OCI-LY1 (cell line): ENCODE measurements around the gene LRRC34.

Source experiments
- H2AFZ ChIP-seq: fragments of 200-600 bp; sonication (generic), shearing (Covaris generic); 2 replicates; pipeline ENCODE4 v1.6.0; 2014; ENCODE audit warnings: antibody characterized with exemption, mild to moderate bottlenecking, low read length
- H3F3A ChIP-seq: fragments of 200-600 bp; sonication (generic), shearing (Covaris generic); 2 replicates; pipeline ENCODE4 v1.6.0; 2014; ENCODE audit warnings: mild to moderate bottlenecking, antibody characterized with exemption, low read length, moderate library complexity; ENCODE audit not compliant: insufficient read depth
- H3K27ac ChIP-seq: fragments of 200-600 bp; sonication (generic); 2 replicates; pipeline ENCODE4 v1.5.1; 2014; ENCODE audit warnings: low read length, mixed run types, mild to moderate bottlenecking, low read depth; ENCODE audit not compliant: poor library complexity, severe bottlenecking
- H3K27me3 ChIP-seq: fragments of 200-600 bp; sonication (generic); 2 replicates; pipeline ENCODE4 v1.6.0; 2014; ENCODE audit warnings: antibody characterized with exemption, mild to moderate bottlenecking, low read length, moderate library complexity; ENCODE audit not compliant: insufficient read depth
- H3K36me3 ChIP-seq: fragments of 200-600 bp; sonication (generic); 2 replicates; pipeline ENCODE4 v1.6.1; 2014; ENCODE audit warnings: mild to moderate bottlenecking, antibody characterized with exemption, low read length, moderate library complexity, mixed read lengths; ENCODE audit not compliant: insufficient read depth
- H3K4me1 ChIP-seq: fragments of 200-600 bp; sonication (generic); 2 replicates; pipeline ENCODE4 v1.5.1; 2014; ENCODE audit warnings: mild to moderate bottlenecking, low read length, moderate library complexity; ENCODE audit not compliant: insufficient read depth, severe bottlenecking
- H3K4me2 ChIP-seq: fragments of 200-600 bp; sonication (generic), shearing (Covaris generic); 2 replicates; pipeline ENCODE4 v1.6.1; 2014; ENCODE audit warnings: low read length
- H3K4me3 ChIP-seq: fragments of 200-600 bp; sonication (generic); 2 replicates; pipeline ENCODE4 v1.5.1; 2014; ENCODE audit warnings: low read length, low read depth, mild to moderate bottlenecking, mixed read lengths; ENCODE audit not compliant: poor library complexity, severe bottlenecking
- H3K79me2 ChIP-seq: fragments of 200-600 bp; shearing (Covaris generic); 2 replicates; pipeline ENCODE4 v1.6.1; 2016; ENCODE audit warnings: mixed run types, low read length, mixed read lengths; ENCODE audit not compliant: insufficient read depth
- H3K9ac ChIP-seq: fragments of 200-600 bp; sonication (generic), shearing (Covaris generic); 2 replicates; pipeline ENCODE4 v1.6.1; 2014; ENCODE audit warnings: mild to moderate bottlenecking, low read length, mixed read lengths
- H3K9me2 ChIP-seq: fragments of 200-600 bp; sonication (generic), shearing (Covaris generic); 2 replicates; pipeline ENCODE4 v1.6.1; 2014; ENCODE audit warnings: low read depth, mild to moderate bottlenecking, low read length, mixed read lengths
- H3K9me3 ChIP-seq: fragments of 200-600 bp; shearing (Covaris generic); 2 replicates; pipeline ENCODE4 v1.6.1; 2014; ENCODE audit warnings: low read length, mixed read lengths
- H4K20me1 ChIP-seq: fragments of 200-600 bp; sonication (generic), shearing (Covaris generic); 2 replicates; pipeline ENCODE4 v1.6.0; 2016; ENCODE audit warnings: mild to moderate bottlenecking, low read length; ENCODE audit not compliant: insufficient read depth
- EZH2 ChIP-seq: fragments of 200-600 bp; sonication (generic), shearing (Covaris generic); IDR thresholded peaks from 2 replicates; pipeline ENCODE4 v1.8.0; 2017; ENCODE audit warnings: borderline replicate concordance, mixed run types, mild to moderate bottlenecking, antibody characterized with exemption, low read length, moderate library complexity, mixed read lengths
- TF ChIP-seq, protein P1 (sequence below): fragments of 200-600 bp; sonication (generic), shearing (Covaris generic); IDR thresholded peaks from 2 replicates; pipeline ENCODE4 v1.5.1; 2017; ENCODE audit warnings: mild to moderate bottlenecking, antibody characterized with exemption, low read length, moderate library complexity, mixed read lengths

Gene LRRC34

GRCh38 chr3:169754711-169755110 is 58.0 kb downstream of the LRRC34 start:
- Histone ChIP-seq H3K9me2 (no peaks in the 10 kb centered on the region), H3K4me2 (no peak overlapping the region), H3K79me2 (no peaks in the 10 kb centered on the region), H3K27ac (no peak overlapping the region), H3K36me3 (no peaks in the 10 kb centered on the region), H3F3A (no peaks in the 10 kb centered on the region), H3K27me3 (no peaks in the 10 kb centered on the region; the same call in 1 of the 2 replicates), H3K4me1 (no peaks in the 10 kb centered on the region), H3K4me3 (no peak overlapping the region), H3K9ac (no peak overlapping the region), H4K20me1 (no peaks in the 10 kb centered on the region), H2AFZ (no peak overlapping the region), H3K9me3 (no peaks in the 10 kb centered on the region)
- TF ChIP-seq EZH2: no peak
- TF ChIP-seq, protein P1, sequence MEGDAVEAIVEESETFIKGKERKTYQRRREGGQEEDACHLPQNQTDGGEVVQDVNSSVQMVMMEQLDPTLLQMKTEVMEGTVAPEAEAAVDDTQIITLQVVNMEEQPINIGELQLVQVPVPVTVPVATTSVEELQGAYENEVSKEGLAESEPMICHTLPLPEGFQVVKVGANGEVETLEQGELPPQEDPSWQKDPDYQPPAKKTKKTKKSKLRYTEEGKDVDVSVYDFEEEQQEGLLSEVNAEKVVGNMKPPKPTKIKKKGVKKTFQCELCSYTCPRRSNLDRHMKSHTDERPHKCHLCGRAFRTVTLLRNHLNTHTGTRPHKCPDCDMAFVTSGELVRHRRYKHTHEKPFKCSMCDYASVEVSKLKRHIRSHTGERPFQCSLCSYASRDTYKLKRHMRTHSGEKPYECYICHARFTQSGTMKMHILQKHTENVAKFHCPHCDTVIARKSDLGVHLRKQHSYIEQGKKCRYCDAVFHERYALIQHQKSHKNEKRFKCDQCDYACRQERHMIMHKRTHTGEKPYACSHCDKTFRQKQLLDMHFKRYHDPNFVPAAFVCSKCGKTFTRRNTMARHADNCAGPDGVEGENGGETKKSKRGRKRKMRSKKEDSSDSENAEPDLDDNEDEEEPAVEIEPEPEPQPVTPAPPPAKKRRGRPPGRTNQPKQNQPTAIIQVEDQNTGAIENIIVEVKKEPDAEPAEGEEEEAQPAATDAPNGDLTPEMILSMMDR: no peak

DNA sequence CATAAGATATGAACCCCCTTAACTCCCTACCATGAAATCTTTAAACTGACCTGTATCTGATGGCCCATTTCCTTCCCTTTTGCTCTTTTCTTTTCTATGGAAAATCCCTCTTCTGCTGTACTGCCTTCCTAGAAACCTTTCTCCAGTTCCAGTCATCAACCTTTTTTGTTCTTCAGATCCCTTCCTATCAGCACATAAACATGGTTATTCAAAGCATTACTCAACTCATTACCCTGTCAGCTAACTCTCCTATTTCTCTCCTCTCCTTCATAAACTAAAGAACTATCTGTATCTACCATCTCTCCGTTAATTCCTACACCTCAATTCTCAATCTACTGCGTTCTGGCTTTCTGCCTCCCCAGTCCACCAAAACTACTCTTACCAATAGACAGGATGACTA is 60.8 kb downstream of the LRRC34 start:
- no peaks in the 10 kb centered on the region for H3K4me1 ChIP-seq
- H4K20me1 ChIP-seq: no peaks in the 10 kb centered on the region
- H3K79me2 ChIP-seq: no peaks in the 10 kb centered on the region
- peaks cover 4% of the 10 kb centered on the region for H3K27me3 ChIP-seq
- H3K4me2 ChIP-seq: no peak overlapping the region
- no peaks in the 10 kb centered on the region for H3K9me3 ChIP-seq
- TF ChIP-seq EZH2: no peak
- TF ChIP-seq, protein P1: no peak
- H2AFZ ChIP-seq: no peak overlapping the region
- H3K9me2 ChIP-seq: no peaks in the 10 kb centered on the region
- no peak overlapping the region for H3K27ac ChIP-seq
- no peak overlapping the region for H3K9ac ChIP-seq
- no peaks in the 10 kb centered on the region for H3K36me3 ChIP-seq
- H3F3A ChIP-seq: no peaks in the 10 kb centered on the region
- no peak overlapping the region for H3K4me3 ChIP-seq

GRCh38 chr3:169750665-169751064 is 62.0 kb downstream of the LRRC34 start:
- no peaks in the 10 kb centered on the region for H3K9me2 ChIP-seq
- no peaks in the 10 kb centered on the region for H3K36me3 ChIP-seq
- no peaks in the 10 kb centered on the region for H3K79me2 ChIP-seq
- no peaks in the 10 kb centered on the region for H3K9me3 ChIP-seq
- H3K4me1 ChIP-seq: no peaks in the 10 kb centered on the region
- H3F3A ChIP-seq: no peaks in the 10 kb centered on the region
- no peaks in the 10 kb centered on the region for H4K20me1 ChIP-seq
- H3K27ac ChIP-seq: no peak overlapping the region
- no peak overlapping the region for H3K4me3 ChIP-seq
- no peak overlapping the region for H3K9ac ChIP-seq
- peaks cover 9% of the 10 kb centered on the region for H3K27me3 ChIP-seq
- no peak overlapping the region for H2AFZ ChIP-seq
- TF ChIP-seq, protein P1: no peak
- no peak for TF ChIP-seq EZH2
- H3K4me2 ChIP-seq: no peak overlapping the region
